SKM-1 treated with dmso at 0.1 percent for 144 hours (cell line): ENCODE results near the gene MOB3B.

Source experiments
- DNase-seq: peaks from one replicate; lab custom pipeline; 2025; ENCODE audit not compliant: unreplicated experiment; lab: John Stamatoyannopoulos, UW

The MOB3B gene

GRCh38 chr9:27344776-27345175 is 184.8 kb downstream of the MOB3B start:
- no peak for DNase-seq

- peak; percentile 18 for DNase-seq
Measured at GRCh38 chr9:27341545-27342294, 187.9 kb downstream of the MOB3B start.

- no peak for DNase-seq
Measured at GRCh38 chr9:27340961-27341511, 188.6 kb downstream of the MOB3B start.

- no peak for DNase-seq
Measured at GRCh38 chr9:27340285-27340674, 189.3 kb downstream of the MOB3B start.

- no peak for DNase-seq
Measured at GRCh38 chr9:27339661-27340284, 189.8 kb downstream of the MOB3B start.

GRCh38 chr9:27338527-27338903 is 191.1 kb downstream of the MOB3B start:
- no peak for DNase-seq

GRCh38 chr9:27337833-27338526 is 191.6 kb downstream of the MOB3B start:
- DNase-seq, result no peak

- no peak for DNase-seq
Measured at GRCh38 chr9:27337236-27337635, 192.4 kb downstream of the MOB3B start.

GRCh38 chr9:27336829-27337228 is 192.8 kb downstream of the MOB3B start:
- no peak for DNase-seq

GRCh38 chr9:27336126-27336525 is 193.5 kb downstream of the MOB3B start:
- DNase-seq, result no peak

- peak; percentile 55 for DNase-seq
Measured at GRCh38 chr9:27335075-27335474, 194.5 kb downstream of the MOB3B start.

- DNase-seq, result peak; percentile 79
Measured at GRCh38 chr9:27333241-27334052, 196.2 kb downstream of the MOB3B start.

- no peak for DNase-seq
Measured at GRCh38 chr9:27331393-27331792, 198.2 kb downstream of the MOB3B start.

- DNase-seq, result no peak
Measured at GRCh38 chr9:27329291-27329690, 200.3 kb downstream of the MOB3B start.

- DNase-seq, result no peak
Measured at GRCh38 chr9:27328483-27328882, 201.1 kb downstream of the MOB3B start.

GRCh38 chr9:27311184-27311583 is 218.4 kb downstream of the MOB3B start:
- DNase-seq, result no peak

GRCh38 chr9:27310582-27310981 is 219.0 kb downstream of the MOB3B start:
- DNase-seq, result no peak

GRCh38 chr9:27308691-27309390 is 220.8 kb downstream of the MOB3B start:
- DNase-seq, result no peak

GRCh38 chr9:27304521-27304920 is 225.1 kb downstream of the MOB3B start:
- no peak for DNase-seq

- no peak for DNase-seq
Measured at GRCh38 chr9:27303219-27303618, 226.4 kb downstream of the MOB3B start.
